ENCODE data around the gene ZNF511. TPM values are rescaled to one million over a fixed set of nuclear protein-coding genes. Genes with fewer than 3 reads are reported as not detected.

ZNF511 gene
- total and polyA plus RNA-seq, 9 of the 15 experiments (the other 6 are each of a cell fraction or from before 2014, with no cell fraction given), result 0.61 to 69.3 (median 40.1) TPM

DNA sequence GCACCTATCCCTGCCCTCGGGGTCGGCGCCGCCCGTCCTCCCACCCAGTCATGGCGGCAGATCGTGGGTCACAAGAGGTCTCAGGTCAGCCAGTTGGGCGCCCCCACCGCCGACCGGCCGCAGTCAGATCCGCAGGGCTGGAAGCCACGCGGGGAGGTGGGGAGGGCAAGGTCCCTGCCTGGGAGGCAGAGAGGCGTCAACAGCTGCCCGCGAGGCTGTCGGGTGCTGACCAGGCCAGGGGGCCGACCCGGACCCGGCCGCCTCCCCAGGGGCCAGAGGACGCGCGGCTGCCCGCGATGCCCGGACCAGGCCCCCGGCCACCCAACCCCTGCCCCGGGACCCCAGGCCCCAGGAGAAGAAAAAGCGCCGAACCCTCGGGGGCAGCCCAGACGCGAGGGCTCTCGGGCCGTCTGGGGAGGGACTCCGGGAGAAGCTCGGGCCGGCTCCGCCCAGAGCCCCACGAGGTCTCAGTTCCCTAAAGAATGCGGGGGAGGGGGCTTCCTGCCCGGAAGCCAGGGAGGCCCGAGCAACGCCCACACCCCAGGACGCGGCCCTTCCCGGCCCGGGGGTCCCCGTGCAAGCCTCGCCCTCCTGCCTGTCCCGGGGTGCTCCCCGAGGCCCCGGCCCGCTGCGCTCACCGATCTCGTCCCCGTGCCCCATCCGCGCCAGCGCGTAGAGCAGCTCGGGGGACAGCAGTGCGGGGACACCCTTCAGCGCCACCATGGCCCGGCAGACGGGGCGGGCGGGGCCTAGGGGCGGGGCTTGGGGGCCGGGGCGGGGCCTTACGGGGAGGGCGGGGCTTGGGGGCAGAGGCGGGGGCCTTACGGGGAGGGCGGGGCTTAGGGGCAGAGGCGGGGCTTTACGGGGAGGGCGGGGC, 48.8 kb downstream of the ZNF511 start, which contains the start of gene FUOM (continued):
- TF ChIP-seq ELF2 (CRISPR knock-in tag; IDR thresholded peaks at IDR 0.05) (no peak), ELF1 (tag; IDR thresholded peaks at IDR 0.05) (no peak; the same call in 1 of the 2 replicates), NBN (IDR thresholded peaks at IDR 0.05; ENCODE audit: low read depth) (no peak), ZNF217 (CRISPR knock-in tag; IDR thresholded peaks at IDR 0.05) (no peak), ADNP (tag; IDR thresholded peaks at IDR 0.05) (no peak), IFI16 (CRISPR knock-in tag; IDR thresholded peaks at IDR 0.05) (no peak), ZNF239 (CRISPR knock-in tag; IDR thresholded peaks at IDR 0.05) (no peak), POLR2G (IDR thresholded peaks at IDR 0.05; ENCODE audit: low read depth, low read length) (peak; percentile 82), CBX8 (IDR thresholded peaks at IDR 0.05; ENCODE audit: borderline replicate concordance, extremely low read depth, low read depth, low read length, poor library complexity, severe bottlenecking) (no peak), ZNF586 (CRISPR knock-in tag; conservative IDR thresholded peaks at IDR 0.05) (no peak), PPARD (CRISPR knock-in tag; IDR thresholded peaks at IDR 0.05) (no peak), STAG1 (CRISPR knock-in tag; IDR thresholded peaks at IDR 0.05; ENCODE audit: borderline replicate concordance) (no peak)
- TF ChIP-seq, protein P1, sequence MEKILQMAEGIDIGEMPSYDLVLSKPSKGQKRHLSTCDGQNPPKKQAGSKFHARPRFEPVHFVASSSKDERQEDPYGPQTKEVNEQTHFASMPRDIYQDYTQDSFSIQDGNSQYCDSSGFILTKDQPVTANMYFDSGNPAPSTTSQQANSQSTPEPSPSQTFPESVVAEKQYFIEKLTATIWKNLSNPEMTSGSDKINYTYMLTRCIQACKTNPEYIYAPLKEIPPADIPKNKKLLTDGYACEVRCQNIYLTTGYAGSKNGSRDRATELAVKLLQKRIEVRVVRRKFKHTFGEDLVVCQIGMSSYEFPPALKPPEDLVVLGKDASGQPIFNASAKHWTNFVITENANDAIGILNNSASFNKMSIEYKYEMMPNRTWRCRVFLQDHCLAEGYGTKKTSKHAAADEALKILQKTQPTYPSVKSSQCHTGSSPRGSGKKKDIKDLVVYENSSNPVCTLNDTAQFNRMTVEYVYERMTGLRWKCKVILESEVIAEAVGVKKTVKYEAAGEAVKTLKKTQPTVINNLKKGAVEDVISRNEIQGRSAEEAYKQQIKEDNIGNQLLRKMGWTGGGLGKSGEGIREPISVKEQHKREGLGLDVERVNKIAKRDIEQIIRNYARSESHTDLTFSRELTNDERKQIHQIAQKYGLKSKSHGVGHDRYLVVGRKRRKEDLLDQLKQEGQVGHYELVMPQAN (IDR thresholded peaks at IDR 0.05; ENCODE audit: borderline replicate concordance), result no peak
- TF ChIP-seq, protein P2, sequence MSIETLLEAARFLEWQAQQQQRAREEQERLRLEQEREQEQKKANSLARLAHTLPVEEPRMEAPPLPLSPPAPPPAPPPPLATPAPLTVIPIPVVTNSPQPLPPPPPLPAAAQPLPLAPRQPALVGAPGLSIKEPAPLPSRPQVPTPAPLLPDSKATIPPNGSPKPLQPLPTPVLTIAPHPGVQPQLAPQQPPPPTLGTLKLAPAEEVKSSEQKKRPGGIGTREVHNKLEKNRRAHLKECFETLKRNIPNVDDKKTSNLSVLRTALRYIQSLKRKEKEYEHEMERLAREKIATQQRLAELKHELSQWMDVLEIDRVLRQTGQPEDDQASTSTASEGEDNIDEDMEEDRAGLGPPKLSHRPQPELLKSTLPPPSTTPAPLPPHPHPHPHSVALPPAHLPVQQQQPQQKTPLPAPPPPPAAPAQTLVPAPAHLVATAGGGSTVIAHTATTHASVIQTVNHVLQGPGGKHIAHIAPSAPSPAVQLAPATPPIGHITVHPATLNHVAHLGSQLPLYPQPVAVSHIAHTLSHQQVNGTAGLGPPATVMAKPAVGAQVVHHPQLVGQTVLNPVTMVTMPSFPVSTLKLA (conservative IDR thresholded peaks at IDR 0.05), result peak; percentile 39 to 77; a peak in 2 of 4 replicates
- TF ChIP-seq, protein P3, sequence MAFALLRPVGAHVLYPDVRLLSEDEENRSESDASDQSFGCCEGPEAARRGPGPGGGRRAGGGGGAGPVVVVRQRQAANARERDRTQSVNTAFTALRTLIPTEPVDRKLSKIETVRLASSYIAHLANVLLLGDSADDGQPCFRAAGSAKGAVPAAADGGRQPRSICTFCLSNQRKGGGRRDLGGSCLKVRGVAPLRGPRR (CRISPR knock-in tag; IDR thresholded peaks at IDR 0.05), result no peak
- TF ChIP-seq, protein P4, sequence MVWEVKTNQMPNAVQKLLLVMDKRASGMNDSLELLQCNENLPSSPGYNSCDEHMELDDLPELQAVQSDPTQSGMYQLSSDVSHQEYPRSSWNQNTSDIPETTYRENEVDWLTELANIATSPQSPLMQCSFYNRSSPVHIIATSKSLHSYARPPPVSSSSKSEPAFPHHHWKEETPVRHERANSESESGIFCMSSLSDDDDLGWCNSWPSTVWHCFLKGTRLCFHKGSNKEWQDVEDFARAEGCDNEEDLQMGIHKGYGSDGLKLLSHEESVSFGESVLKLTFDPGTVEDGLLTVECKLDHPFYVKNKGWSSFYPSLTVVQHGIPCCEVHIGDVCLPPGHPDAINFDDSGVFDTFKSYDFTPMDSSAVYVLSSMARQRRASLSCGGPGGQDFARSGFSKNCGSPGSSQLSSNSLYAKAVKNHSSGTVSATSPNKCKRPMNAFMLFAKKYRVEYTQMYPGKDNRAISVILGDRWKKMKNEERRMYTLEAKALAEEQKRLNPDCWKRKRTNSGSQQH (CRISPR knock-in tag; IDR thresholded peaks at IDR 0.05), result no peak
- TF ChIP-seq, protein P5, sequence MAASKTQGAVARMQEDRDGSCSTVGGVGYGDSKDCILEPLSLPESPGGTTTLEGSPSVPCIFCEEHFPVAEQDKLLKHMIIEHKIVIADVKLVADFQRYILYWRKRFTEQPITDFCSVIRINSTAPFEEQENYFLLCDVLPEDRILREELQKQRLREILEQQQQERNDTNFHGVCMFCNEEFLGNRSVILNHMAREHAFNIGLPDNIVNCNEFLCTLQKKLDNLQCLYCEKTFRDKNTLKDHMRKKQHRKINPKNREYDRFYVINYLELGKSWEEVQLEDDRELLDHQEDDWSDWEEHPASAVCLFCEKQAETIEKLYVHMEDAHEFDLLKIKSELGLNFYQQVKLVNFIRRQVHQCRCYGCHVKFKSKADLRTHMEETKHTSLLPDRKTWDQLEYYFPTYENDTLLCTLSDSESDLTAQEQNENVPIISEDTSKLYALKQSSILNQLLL (CRISPR knock-in tag; IDR thresholded peaks at IDR 0.05; ENCODE audit: borderline replicate concordance), result no peak

Measured in K562 (cell line).